CD14-positive monocyte (primary cell): ENCODE measurements around the gene NEMP2. TPM values are rescaled to one million over a fixed set of nuclear protein-coding genes. Genes with fewer than 3 reads are reported as not detected.

ENCODE experiments used
- DNase-seq, 3 donors: peaks; one replicate each; pipeline ENCODE4 v3.0.0-alpha.2; 2011 to 2022
- H2AFZ ChIP-seq: 2 replicates; pipeline ENCODE4 v1.6.0; 2012; ENCODE audit warnings: mild to moderate bottlenecking, low read depth, low read length, inconsistent platforms; ENCODE audit not compliant: insufficient read depth, poor library complexity, severe bottlenecking
- H3K27ac ChIP-seq, 2 donors: 1 replicate in 1 of 2; 2 replicates in 1 of 2; pipeline ENCODE4 v1.5.1; 2012 to 2013; ENCODE audit warnings: low read length in 2 of 2, control low read depth in 1 of 2, inconsistent platforms in 1 of 2, low read depth in 1 of 2, mild to moderate bottlenecking in 1 of 2
- H3K27me3 ChIP-seq, 2 donors: one replicate each; pipeline versions ENCODE4 v1.6.0 to v1.6.1; 2011 to 2013; ENCODE audit warnings: low read length in 2 of 2; ENCODE audit not compliant: control insufficient read depth in 2 of 2, insufficient read depth in 2 of 2
- H3K36me3 ChIP-seq, 2 donors: replicated peaks in 1 of 2; 1 replicate in 1 of 2; 2 replicates in 1 of 2; pipeline versions ENCODE4 v1.5.1 to v1.6.1; 2012 to 2013; ENCODE audit warnings: low read length in 2 of 2, control low read depth in 1 of 2, inconsistent platforms in 1 of 2, mild to moderate bottlenecking in 1 of 2; ENCODE audit not compliant: insufficient read depth in 2 of 2, control insufficient read depth in 1 of 2
- H3K4me1 ChIP-seq, 2 donors: 1 replicate in 1 of 2; 2 replicates in 1 of 2; pipeline versions ENCODE4 v1.5.1 to v1.6.1; 2012 to 2013; ENCODE audit warnings: low read length in 2 of 2, control low read depth in 1 of 2, inconsistent platforms in 1 of 2, mild to moderate bottlenecking in 1 of 2, moderate library complexity in 1 of 2; ENCODE audit not compliant: insufficient read depth in 2 of 2, control insufficient read depth in 1 of 2
- H3K4me2 ChIP-seq: replicated peaks from 2 replicates; pipeline ENCODE3; 2012; ENCODE audit warnings: low read length, moderate library complexity, mild to moderate bottlenecking; ENCODE audit not compliant: poor library complexity, severe bottlenecking; ENCODE audit errors: extremely low read depth
- H3K4me3 ChIP-seq, 3 experiments: fragments of 200-600 bp in 1 of 3; sonication (generic) in 1 of 3; replicated peaks in 1 of 3; 1 replicate in 2 of 3; 2 replicates in 1 of 3; pipeline ENCODE4 v1.5.1; 2011 to 2013; ENCODE audit warnings: low read length in 3 of 3, mild to moderate bottlenecking in 3 of 3, control low read depth in 2 of 3, low read depth in 2 of 3, inconsistent platforms in 1 of 3, moderate library complexity in 1 of 3
- H3K79me2 ChIP-seq: 2 replicates; pipeline ENCODE4 v1.6.0; 2012; ENCODE audit warnings: mild to moderate bottlenecking, control low read depth, inconsistent platforms, low read length, moderate library complexity; ENCODE audit not compliant: insufficient read depth
- H3K9ac ChIP-seq: 2 replicates; pipeline ENCODE4 v1.6.0; 2017; ENCODE audit warnings: low read length, mild to moderate bottlenecking; ENCODE audit not compliant: insufficient read depth, poor library complexity, severe bottlenecking
- H3K9me3 ChIP-seq, 2 donors: replicated peaks in 1 of 2; 1 replicate in 1 of 2; 2 replicates in 1 of 2; pipeline versions ENCODE4 v1.5.1 to v1.6.1; 2012 to 2013; ENCODE audit warnings: low read length in 2 of 2, control low read depth in 1 of 2; ENCODE audit not compliant: control insufficient read depth in 1 of 2, insufficient read depth in 1 of 2
- H4K20me1 ChIP-seq: 2 replicates; pipeline ENCODE4 v1.6.0; 2012; ENCODE audit warnings: mild to moderate bottlenecking, low read length, control low read depth, moderate library complexity; ENCODE audit not compliant: insufficient read depth
- H3K27ac Mint-ChIP-seq, 7 donors: one replicate each; pipeline ENCODE4 v1.8.0; 2020; ENCODE audit warnings: mild to moderate bottlenecking in 7 of 7, mixed read lengths in 7 of 7, moderate library complexity in 6 of 7, inconsistent platforms in 2 of 7
- H3K27me3 Mint-ChIP-seq, 3 donors: one replicate each; pipeline ENCODE4 v1.8.0; 2021 to 2022; ENCODE audit warnings: low read depth in 3 of 3, mild to moderate bottlenecking in 3 of 3, mixed read lengths in 3 of 3, moderate library complexity in 3 of 3, inconsistent platforms in 1 of 3
- H3K36me3 Mint-ChIP-seq, 2 donors: one replicate each; pipeline ENCODE4 v1.8.0; 2020; ENCODE audit warnings: mixed read lengths in 2 of 2, inconsistent platforms in 1 of 2, mild to moderate bottlenecking in 1 of 2
- H3K4me1 Mint-ChIP-seq: one replicate; pipeline ENCODE4 v1.8.0; 2020; ENCODE audit warnings: mild to moderate bottlenecking, mixed read lengths
- H3K4me3 Mint-ChIP-seq, 2 donors: one replicate each; pipeline ENCODE4 v1.8.0; 2020; ENCODE audit warnings: mild to moderate bottlenecking in 2 of 2, mixed read lengths in 2 of 2, moderate library complexity in 1 of 2
- H3K9me3 Mint-ChIP-seq, 7 donors: one replicate each; pipeline ENCODE4 v1.8.0; 2020 to 2022; ENCODE audit warnings: mixed read lengths in 7 of 7, mild to moderate bottlenecking in 6 of 7, moderate library complexity in 6 of 7, inconsistent platforms in 2 of 7
- CTCF ChIP-seq: fragments of 200-600 bp; IDR thresholded peaks from one replicate; pipeline ENCODE4 v1.8.0; 2022; ENCODE audit warnings: antibody characterized with exemption, mild to moderate bottlenecking
- WGBS: methylation state at CpG from one replicate; pipeline ENCODE4 v1.1.5; 2013; ENCODE audit warnings: missing lambda C conversion rate; ENCODE audit not compliant: insufficient coverage; 5-methylcytosine and 5-hydroxymethylcytosine counted together
- intact Hi-C, 2 donors: fragments of 100-400 bp; cut with micrococcal nuclease; formaldehyde crosslinking; loops; one replicate each; pipeline versions ENCODE4 v1.15.0 to v1.15.1; 2023
- polyA plus RNA-seq, 3 donors: library from polyadenylated mRNA; depleted of rRNA in 1 of 3; unstranded in 2 of 3; stranded (reverse) in 1 of 3; fragments of 300-500 nt in 2 of 3; fragments of >200 nt in 1 of 3; fragmentation: Illumina TruSeq in 2 of 3; gene quantifications; 1 replicate in 2 of 3; 2 replicates in 1 of 3; pipeline ENCODE4 v1.2.3, GENCODE V29; 2012 to 2021

Gene NEMP2
- polyA plus RNA-seq, 3 donors = 0.44 to 2.5 (median 1.5) TPM

GRCh38 chr2:190513877-190514276 is 20.6 kb downstream of the NEMP2 start:
- Histone ChIP-seq H3K79me2 (no peaks in the 10 kb centered on the region), H4K20me1 (no peaks in the 10 kb centered on the region), H3K27me3 (no peaks in the 10 kb centered on the region), H3K36me3 (peaks cover 0 to 13% of the 10 kb centered on the region in 2 donors), H3K9me3 (no peaks in the 10 kb centered on the region), H3K9ac (no peak overlapping the region), H3K4me3 (no peak overlapping the region), H3K4me1 (peaks cover 3 to 5% of the 10 kb centered on the region in 2 donors), H2AFZ (no peak overlapping the region), H3K4me2 (no peak overlapping the region), H3K27ac (no peak overlapping the region)
- no peak for DNase-seq
- H3K9me3 Mint-ChIP-seq = no peaks in the 10 kb centered on the region
- peaks cover 7% of the 10 kb centered on the region for H3K4me1 Mint-ChIP-seq
- H3K4me3 Mint-ChIP-seq = no peak overlapping the region
- peaks cover 0 to 2% (median 0%) of the 10 kb centered on the region in 3 donors for H3K27me3 Mint-ChIP-seq
- TF ChIP-seq CTCF = no peak
- intact Hi-C loops = no loop called here
- WGBS = no CpG with 5 or more reads among the region's 2 CpGs
- H3K36me3 Mint-ChIP-seq = peaks cover 26 to 31% of the 10 kb centered on the region in 2 donors
- no peak overlapping the region for H3K27ac Mint-ChIP-seq

GRCh38 chr2:190512539-190513095 is 21.9 kb downstream of the NEMP2 start:
- intact Hi-C loops = no loop called here
- no peaks in the 10 kb centered on the region for H3K9me3 Mint-ChIP-seq

More at GRCh38 chr2:190512539-190513095, 21.9 kb downstream of the NEMP2 start:
- no peaks in the 10 kb centered on the region for H3K27me3 ChIP-seq
- peak; percentile 10 to 27 (median 24) for DNase-seq
- peak overlapping the region; percentile 18 to 81 (median 49) for H3K27ac Mint-ChIP-seq
- H3K4me3 Mint-ChIP-seq = no peak overlapping the region
- peaks cover 3 to 5% of the 10 kb centered on the region in 2 donors for H3K4me1 ChIP-seq
- no peak overlapping the region for H3K4me3 ChIP-seq
- H3K9me3 ChIP-seq = no peaks in the 10 kb centered on the region
- H3K27ac ChIP-seq = peak overlapping the region in 1 of 2 donors; percentile 42
- H3K9ac ChIP-seq = no peak overlapping the region
- no peak for TF ChIP-seq CTCF
- peaks cover 0 to 2% (median 0%) of the 10 kb centered on the region in 3 donors for H3K27me3 Mint-ChIP-seq
- peaks cover 0 to 26% of the 10 kb centered on the region in 2 donors for H3K36me3 ChIP-seq
- WGBS = 14% methylated on average over 4 of the region's 5 CpGs
- peaks cover 7% of the 10 kb centered on the region for H3K4me1 Mint-ChIP-seq
- no peaks in the 10 kb centered on the region for H4K20me1 ChIP-seq
- peaks cover 27 to 31% of the 10 kb centered on the region in 2 donors for H3K36me3 Mint-ChIP-seq
- H2AFZ ChIP-seq = no peak overlapping the region
- no peaks in the 10 kb centered on the region for H3K79me2 ChIP-seq
- H3K4me2 ChIP-seq = no peak overlapping the region
